Colonic mucosa (tissue), 4 donors: ENCODE measurements around the gene PCDHGA10. TPM values are rescaled to one million over a fixed set of nuclear protein-coding genes. Genes with fewer than 3 reads are reported as not detected.
A peak's percentile ranks its signal among the peaks of the same experiment; 100 is the strongest.
"Not testable (repeated sequence)": the region's sequence is repeated elsewhere in the genome, so short reads cannot be mapped to it uniquely, and the experiment has no call there.

Experiments
- DNase-seq: peaks from one replicate; pipeline ENCODE4 v3.0.0-alpha.2; 2020
- H3K27ac ChIP-seq: fragments of 200-600 bp; one replicate; pipeline ENCODE4 v1.8.0; 2021
- H3K27me3 ChIP-seq: fragments of 200-600 bp; one replicate; pipeline ENCODE4 v1.8.0; 2021
- H3K36me3 ChIP-seq: fragments of 200-600 bp; one replicate; pipeline ENCODE4 v1.8.0; 2021
- H3K4me1 ChIP-seq: fragments of 200-600 bp; one replicate; pipeline ENCODE4 v1.8.0; 2021; ENCODE audit warnings: mild to moderate bottlenecking
- H3K4me3 ChIP-seq: fragments of 200-600 bp; one replicate; pipeline ENCODE4 v1.8.0; 2021
- H3K9ac ChIP-seq, 2 donors: one replicate each; pipeline ENCODE4 v1.7.0; 2013; ENCODE audit warnings: control low read depth in 2 of 2, low read depth in 2 of 2, low read length in 2 of 2
- H3K9me3 ChIP-seq: fragments of 200-600 bp; one replicate; pipeline ENCODE4 v1.8.0; 2021
- CTCF ChIP-seq: fragments of 200-600 bp; IDR thresholded peaks from one replicate; pipeline ENCODE4 v1.8.0; 2022; ENCODE audit warnings: antibody characterized with exemption, mild to moderate bottlenecking
- intact Hi-C: fragments of 100-400 bp; cut with DNase I; formaldehyde crosslinking; loops from one replicate; pipeline ENCODE4 v1.14.1; 2022
- total RNA-seq, 2 donors: library from RNA; stranded (reverse); fragmentation: NEBNext Ultra II Directional in 1 of 2; extraction: Animal tissue kit (Norgen Biotek cat#: 25700) in 1 of 2; gene quantifications; one replicate each; pipeline ENCODE4 v1.2.1, GENCODE V29; 2021
- donor health status: healthy.
- donor health status: DM: no; HTN: no; CAD: no.
- donor health status: DM: no; HTN: no; CAD: no.

Gene PCDHGA10
- total RNA-seq, 2 donors from 2014 or later, result 2.7 to 4.7 TPM

GRCh38 chr5:141411575-141411974 is 1.2 kb upstream of the PCDHGA10 start:
- peaks cover 9% of the 10 kb centered on the region for H3K9me3 ChIP-seq
- H3K4me1 ChIP-seq, result no peaks in the 10 kb centered on the region
- no peaks in the 10 kb centered on the region for H3K27me3 ChIP-seq
- intact Hi-C loops, result loop anchor here (10.0 kb wide), 2 partner anchors 113 to 153 kb away; no protein-coding TSS in a partner anchor
- H3K36me3 ChIP-seq, result no peaks in the 10 kb centered on the region
- H3K9ac ChIP-seq, result no peak overlapping the region
- H3K27ac ChIP-seq, result no peak overlapping the region
- no peak for DNase-seq
- no peak overlapping the region for H3K4me3 ChIP-seq
- TF ChIP-seq CTCF, result no peak

GRCh38 chr5:141413540-141414069 is 818 bp downstream of the PCDHGA10 start:
- DNase-seq, result no peak
- no peak for TF ChIP-seq CTCF
- peaks cover 9% of the 10 kb centered on the region for H3K9me3 ChIP-seq

GRCh38 chr5:141414548-141415274 is 1.9 kb downstream of the PCDHGA10 start:
- not testable (repeated sequence) for H3K4me1 ChIP-seq, H3K27me3 ChIP-seq, H3K4me3 ChIP-seq, DNase-seq, H3K27ac ChIP-seq, H3K9ac ChIP-seq, H3K36me3 ChIP-seq
- peaks cover 11% of the 10 kb centered on the region for H3K9me3 ChIP-seq
- intact Hi-C loops, result loop anchor here (10.0 kb wide), 2 partner anchors 110 to 150 kb away; no protein-coding TSS in a partner anchor

More at GRCh38 chr5:141413540-141414069, 818 bp downstream of the PCDHGA10 start:
- H3K36me3 ChIP-seq, result no peaks in the 10 kb centered on the region
- intact Hi-C loops, result loop anchor here (10.0 kb wide), 2 partner anchors 111 to 151 kb away; no protein-coding TSS in a partner anchor
- H3K27me3 ChIP-seq, result no peaks in the 10 kb centered on the region
- no peaks in the 10 kb centered on the region for H3K4me1 ChIP-seq
- peak overlapping the region in 1 of 2 donors; percentile 26 for H3K9ac ChIP-seq
- peak overlapping the region; percentile 28 for H3K4me3 ChIP-seq
- H3K27ac ChIP-seq, result no peak overlapping the region

GRCh38 chr5:141415275-141415618 is 2.5 kb downstream of the PCDHGA10 start:
- H3K36me3 ChIP-seq, H3K4me3 ChIP-seq, H3K4me1 ChIP-seq, H3K9me3 ChIP-seq, DNase-seq, H3K27me3 ChIP-seq, H3K27ac ChIP-seq, H3K9ac ChIP-seq: not testable (repeated sequence)
- intact Hi-C loops, result loop anchor here (10.0 kb wide), 2 partner anchors 110 to 150 kb away; no protein-coding TSS in a partner anchor

- H3K4me1 ChIP-seq, H3K36me3 ChIP-seq, H3K27me3 ChIP-seq, H3K9ac ChIP-seq, H3K27ac ChIP-seq, H3K9me3 ChIP-seq: not testable (repeated sequence)
- intact Hi-C loops, result loop anchor here (10.0 kb wide), 2 partner anchors 107 to 147 kb away; no protein-coding TSS in a partner anchor
- peak; percentile 52 for DNase-seq
- H3K4me3 ChIP-seq, result peak within 1 kb of the TSS; percentile 26
- peak; percentile 32 for TF ChIP-seq CTCF
Observed at GRCh38 chr5:141417494-141418172, 4.8 kb downstream of the PCDHGA10 start, which contains the start of gene PCDHGB7. TSS of gene PCDHGB7 (plus strand) at chr5:141417677. CDS start at chr5:141417860, 183 bp downstream.

GRCh38 chr5:141419074-141419880 is 6.5 kb downstream of the PCDHGA10 start:
- H3K27me3 ChIP-seq, result peaks cover 5% of the 10 kb centered on the region
- H3K27ac ChIP-seq, result no peak overlapping the region
- no peaks in the 10 kb centered on the region for H3K36me3 ChIP-seq
- no peaks in the 10 kb centered on the region for H3K4me1 ChIP-seq
- H3K9ac ChIP-seq, result no peak overlapping the region
- DNase-seq, result no peak
- no peak for TF ChIP-seq CTCF
- intact Hi-C loops, result loop anchor here (10.0 kb wide), 2 partner anchors 106 to 146 kb away; no protein-coding TSS in a partner anchor
- H3K9me3 ChIP-seq, result peaks cover 11% of the 10 kb centered on the region
- H3K4me3 ChIP-seq, result no peak overlapping the region
